HG03354 (cell line): ENCODE data around the gene EXT2.
A peak's percentile ranks its signal among the peaks of the same experiment; 100 is the strongest.

ENCODE experiments used
- ATAC-seq: cut with Tn5 transposase; IDR thresholded peaks from one replicate; pipeline ENCODE4 v1.9.1; 2021; ENCODE audit warnings: mild to moderate bottlenecking; ENCODE audit not compliant: unreplicated experiment, poor library complexity, severe bottlenecking

Gene EXT2

GRCh38 chr11:44127130-44127529, 31.7 kb downstream of the EXT2 start:
- no peak for ATAC-seq

GRCh38 chr11:44128729-44129128, 33.3 kb downstream of the EXT2 start:
- ATAC-seq: no peak

- ATAC-seq: no peak
Measured at GRCh38 chr11:44130751-44131150, 35.3 kb downstream of the EXT2 start.

- ATAC-seq: peak; percentile 51
Measured at GRCh38 chr11:44133335-44133946, 38.0 kb downstream of the EXT2 start.

GRCh38 chr11:44134625-44135024, 39.1 kb downstream of the EXT2 start:
- ATAC-seq: no peak

GRCh38 chr11:44136176-44136945, 40.9 kb downstream of the EXT2 start:
- ATAC-seq: no peak

GRCh38 chr11:44137057-44137456, 41.6 kb downstream of the EXT2 start:
- ATAC-seq: no peak

GRCh38 chr11:44138286-44138685, 42.8 kb downstream of the EXT2 start:
- no peak for ATAC-seq

GRCh38 chr11:44138980-44139379, 43.5 kb downstream of the EXT2 start:
- no peak for ATAC-seq

GRCh38 chr11:44139565-44140330, 44.3 kb downstream of the EXT2 start:
- ATAC-seq: no peak

- ATAC-seq: no peak
Measured at GRCh38 chr11:44140372-44140771, 44.9 kb downstream of the EXT2 start.

- no peak for ATAC-seq
Measured at GRCh38 chr11:44140805-44141204, 45.3 kb downstream of the EXT2 start.

GRCh38 chr11:44143987-44144909, 48.8 kb downstream of the EXT2 start:
- ATAC-seq: no peak

GRCh38 chr11:44145011-44145775, 49.7 kb downstream of the EXT2 start:
- no peak for ATAC-seq

GRCh38 chr11:44146931-44147330, 51.5 kb downstream of the EXT2 start:
- no peak for ATAC-seq

GRCh38 chr11:44147751-44148150, 52.3 kb downstream of the EXT2 start:
- ATAC-seq: no peak

- ATAC-seq: no peak
Measured at GRCh38 chr11:44149651-44150050, 54.2 kb downstream of the EXT2 start.

GRCh38 chr11:44150401-44150800, 54.9 kb downstream of the EXT2 start:
- ATAC-seq: no peak

- no peak for ATAC-seq
Measured at GRCh38 chr11:44157019-44157418, 61.5 kb downstream of the EXT2 start.
